ENCODE results near the gene FER.

FER gene

DNA sequence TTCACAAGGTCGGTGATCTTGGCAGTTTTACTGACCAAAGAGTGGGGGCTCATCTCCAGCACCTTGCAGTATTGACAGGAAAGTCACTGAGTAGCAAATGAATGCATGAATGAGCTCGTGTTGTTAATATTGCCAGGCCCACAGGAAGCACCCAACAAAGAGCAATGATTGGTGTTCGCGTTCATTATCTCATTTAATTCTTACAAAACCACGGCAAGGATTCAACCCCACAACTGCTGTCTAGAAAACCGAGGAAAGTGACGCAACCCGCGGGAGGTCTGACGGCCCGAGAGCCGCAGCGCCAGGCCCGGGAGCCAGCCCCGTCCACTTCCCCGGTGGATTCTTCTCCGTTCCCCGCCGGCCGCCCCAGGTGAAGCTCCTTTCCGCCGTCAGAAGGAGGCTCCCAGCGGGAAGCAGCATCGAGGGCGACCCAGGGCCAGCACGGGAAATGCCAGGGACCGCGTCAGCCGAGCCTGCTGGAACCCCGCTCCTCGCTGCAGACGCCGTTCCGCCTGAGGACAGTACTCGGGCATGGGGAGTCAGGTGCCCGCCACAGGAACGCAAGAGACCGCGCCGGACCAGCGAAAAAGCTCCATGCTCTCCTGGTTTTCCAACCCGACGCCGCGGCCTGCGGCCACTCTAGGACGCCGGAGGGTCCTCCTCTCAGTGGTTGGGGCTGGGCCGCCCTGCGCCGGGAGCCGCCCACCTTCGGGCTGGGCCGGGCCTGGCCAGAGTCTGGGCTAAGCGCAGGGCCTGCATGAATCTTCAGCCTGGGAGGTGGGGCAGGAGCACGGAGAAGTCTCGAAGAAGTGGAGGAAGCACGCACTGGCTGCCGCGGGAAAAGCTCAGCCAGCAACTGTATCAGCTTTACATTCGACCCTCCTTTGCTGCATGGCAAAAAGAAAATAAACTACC lies 19.8 kb upstream of the FER start:
- no peak for TF ChIP-seq EZH2phosphoT487 (IDR thresholded peaks at IDR 0.05; ENCODE audit: borderline replicate concordance, low read length)
- TF ChIP-seq, protein P1, sequence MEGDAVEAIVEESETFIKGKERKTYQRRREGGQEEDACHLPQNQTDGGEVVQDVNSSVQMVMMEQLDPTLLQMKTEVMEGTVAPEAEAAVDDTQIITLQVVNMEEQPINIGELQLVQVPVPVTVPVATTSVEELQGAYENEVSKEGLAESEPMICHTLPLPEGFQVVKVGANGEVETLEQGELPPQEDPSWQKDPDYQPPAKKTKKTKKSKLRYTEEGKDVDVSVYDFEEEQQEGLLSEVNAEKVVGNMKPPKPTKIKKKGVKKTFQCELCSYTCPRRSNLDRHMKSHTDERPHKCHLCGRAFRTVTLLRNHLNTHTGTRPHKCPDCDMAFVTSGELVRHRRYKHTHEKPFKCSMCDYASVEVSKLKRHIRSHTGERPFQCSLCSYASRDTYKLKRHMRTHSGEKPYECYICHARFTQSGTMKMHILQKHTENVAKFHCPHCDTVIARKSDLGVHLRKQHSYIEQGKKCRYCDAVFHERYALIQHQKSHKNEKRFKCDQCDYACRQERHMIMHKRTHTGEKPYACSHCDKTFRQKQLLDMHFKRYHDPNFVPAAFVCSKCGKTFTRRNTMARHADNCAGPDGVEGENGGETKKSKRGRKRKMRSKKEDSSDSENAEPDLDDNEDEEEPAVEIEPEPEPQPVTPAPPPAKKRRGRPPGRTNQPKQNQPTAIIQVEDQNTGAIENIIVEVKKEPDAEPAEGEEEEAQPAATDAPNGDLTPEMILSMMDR (IDR thresholded peaks at IDR 0.05; ENCODE audit: low read depth, low read length, poor library complexity, severe bottlenecking): no peak
- Histone ChIP-seq H3K9me3 (ENCODE audit: control insufficient read depth, insufficient read depth, low read length) (no peaks in the 10 kb centered on the region), H3K27me3 (ENCODE audit: control insufficient read depth, low read length) (no peaks in the 10 kb centered on the region; the same call in 1 of the 2 replicates), H3K4me1 (ENCODE audit: control insufficient read depth, low read length) (peaks cover 36% of the 10 kb centered on the region), H3K9me2 (replicated peaks; ENCODE audit: control insufficient read depth, low read length) (no peaks in the 10 kb centered on the region), H3K4me3 (ENCODE audit: low read length) (peak overlapping the region; percentile 74), H3F3A (ENCODE audit: control insufficient read depth, insufficient read depth) (peaks cover 5% of the 10 kb centered on the region; the same call in 1 of the 2 replicates), H4K20me1 (ENCODE audit: control insufficient read depth, insufficient read depth, low read depth, low read length) (no peaks in the 10 kb centered on the region), H3K36me3 (ENCODE audit: control insufficient read depth, low read length) (no peaks in the 10 kb centered on the region), H3K4me2 (ENCODE audit: low read length) (peak overlapping the region; percentile 89), H3K79me2 (ENCODE audit: control insufficient read depth, low read length) (no peaks in the 10 kb centered on the region), H3K27ac (ENCODE audit: low read depth, low read length) (no peak overlapping the region)

DNA sequence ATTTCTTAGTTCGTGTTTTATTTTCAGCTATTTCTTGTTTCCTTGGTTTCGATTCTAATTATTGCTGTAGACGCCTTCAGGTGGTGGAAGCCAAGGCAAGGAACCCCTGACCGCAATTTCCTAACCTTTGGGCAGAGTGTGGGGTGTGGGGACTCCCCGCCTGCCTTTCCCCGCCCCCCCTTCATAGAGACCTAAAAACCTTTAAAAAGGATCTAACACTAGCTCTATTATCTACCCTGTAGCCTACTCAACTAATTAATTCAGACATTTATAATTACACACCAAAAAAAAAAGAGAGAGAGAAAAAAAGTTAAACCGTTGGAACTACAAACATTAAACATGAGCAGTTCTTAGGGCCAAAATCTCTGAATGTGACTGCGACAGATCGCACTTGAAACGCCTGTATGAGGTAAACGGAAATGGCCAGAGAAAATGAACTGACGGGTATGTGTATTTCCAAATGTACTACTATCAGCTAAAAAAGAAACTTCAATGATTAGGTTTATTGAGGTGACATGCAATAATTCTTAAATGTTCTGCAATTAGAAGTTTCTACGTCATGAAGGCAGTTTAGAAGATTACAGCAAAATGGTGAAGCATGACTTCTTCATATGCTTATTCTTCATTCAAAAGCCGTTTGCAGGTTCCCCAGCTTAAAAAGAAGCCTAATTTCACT lies 19.0 kb upstream of the FER start:
- no peaks in the 10 kb centered on the region; the same call in 1 of the 2 replicates for H3K27me3 ChIP-seq (ENCODE audit: control insufficient read depth, low read length)
- peaks cover 5% of the 10 kb centered on the region; the same call in 1 of the 2 replicates for H3F3A ChIP-seq (ENCODE audit: control insufficient read depth, insufficient read depth)
- no peaks in the 10 kb centered on the region for H3K79me2 ChIP-seq (ENCODE audit: control insufficient read depth, low read length)
- H3K4me3 ChIP-seq (ENCODE audit: low read length): peak overlapping the region; percentile 74
- peak overlapping the region; percentile 89 for H3K4me2 ChIP-seq (ENCODE audit: low read length)
- no peaks in the 10 kb centered on the region for H3K9me3 ChIP-seq (ENCODE audit: control insufficient read depth, insufficient read depth, low read length)
- H3K4me1 ChIP-seq (ENCODE audit: control insufficient read depth, low read length): peaks cover 36% of the 10 kb centered on the region
- H3K36me3 ChIP-seq (ENCODE audit: control insufficient read depth, low read length): no peaks in the 10 kb centered on the region
- TF ChIP-seq, protein P1 (IDR thresholded peaks at IDR 0.05; ENCODE audit: low read depth, low read length, poor library complexity, severe bottlenecking): no peak
- TF ChIP-seq EZH2phosphoT487 (IDR thresholded peaks at IDR 0.05; ENCODE audit: borderline replicate concordance, low read length): no peak
- no peaks in the 10 kb centered on the region for H4K20me1 ChIP-seq (ENCODE audit: control insufficient read depth, insufficient read depth, low read depth, low read length)
- no peak overlapping the region for H3K27ac ChIP-seq (ENCODE audit: low read depth, low read length)
- H3K9me2 ChIP-seq (replicated peaks; ENCODE audit: control insufficient read depth, low read length): no peaks in the 10 kb centered on the region

DNA sequence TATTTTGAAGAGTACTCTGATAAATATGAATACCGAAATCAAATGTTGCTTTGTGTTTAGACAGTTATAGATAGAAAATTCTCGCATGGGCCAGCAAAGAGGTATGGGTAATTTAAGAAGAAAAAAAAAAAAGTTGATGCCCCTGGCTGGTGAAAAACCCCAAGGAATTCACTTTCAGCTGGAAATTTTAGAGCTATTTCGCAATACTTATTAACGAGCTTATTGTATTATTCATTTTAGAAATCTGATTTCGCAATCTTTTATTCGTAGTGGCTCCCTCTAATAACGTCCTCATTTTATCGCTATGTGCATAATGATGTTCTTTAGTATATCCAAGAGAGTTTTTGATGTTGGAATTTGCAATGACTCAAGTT lies 18.5 kb upstream of the FER start:
- no peaks in the 10 kb centered on the region for H3K9me2 ChIP-seq (replicated peaks; ENCODE audit: control insufficient read depth, low read length)
- H3F3A ChIP-seq (ENCODE audit: control insufficient read depth, insufficient read depth): peaks cover 5% of the 10 kb centered on the region; the same call in 1 of the 2 replicates
- no peak overlapping the region for H3K4me3 ChIP-seq (ENCODE audit: low read length)
- H3K79me2 ChIP-seq (ENCODE audit: control insufficient read depth, low read length): no peaks in the 10 kb centered on the region
- H3K36me3 ChIP-seq (ENCODE audit: control insufficient read depth, low read length): no peaks in the 10 kb centered on the region
- peak overlapping the region; percentile 89 for H3K4me2 ChIP-seq (ENCODE audit: low read length)
- no peaks in the 10 kb centered on the region; the same call in 1 of the 2 replicates for H3K27me3 ChIP-seq (ENCODE audit: control insufficient read depth, low read length)
- H3K9me3 ChIP-seq (ENCODE audit: control insufficient read depth, insufficient read depth, low read length): no peaks in the 10 kb centered on the region
- TF ChIP-seq EZH2phosphoT487 (IDR thresholded peaks at IDR 0.05; ENCODE audit: borderline replicate concordance, low read length): no peak
- TF ChIP-seq, protein P1 (IDR thresholded peaks at IDR 0.05; ENCODE audit: low read depth, low read length, poor library complexity, severe bottlenecking): no peak
- H3K27ac ChIP-seq (ENCODE audit: low read depth, low read length): no peak overlapping the region
- peaks cover 36% of the 10 kb centered on the region for H3K4me1 ChIP-seq (ENCODE audit: control insufficient read depth, low read length)
- H4K20me1 ChIP-seq (ENCODE audit: control insufficient read depth, insufficient read depth, low read depth, low read length): no peaks in the 10 kb centered on the region
